Fibroblast of skin of left biceps (primary cell): Measurements from ENCODE around the gene ARHGEF6.

Experiments
- DNase-seq, 2 experiments: peaks; one replicate each; pipeline ENCODE4 v3.0.0-alpha.2; 2013; ENCODE audit warnings: low read depth in 2 of 2

Gene ARHGEF6

GRCh38 chrX:136745215-136746173, 35.2 kb downstream of the ARHGEF6 start:
- no peak for DNase-seq

- DNase-seq: no peak
Measured at GRCh38 chrX:136742721-136743379, 37.9 kb downstream of the ARHGEF6 start.

- DNase-seq: no peak
Measured at GRCh38 chrX:136738049-136738729, 42.5 kb downstream of the ARHGEF6 start.

- no peak for DNase-seq
Measured at GRCh38 chrX:136736690-136737089, 44.0 kb downstream of the ARHGEF6 start.

- no peak for DNase-seq
Measured at GRCh38 chrX:136735601-136736000, 45.1 kb downstream of the ARHGEF6 start.

GRCh38 chrX:136733613-136734012, 47.1 kb downstream of the ARHGEF6 start:
- DNase-seq: no peak

GRCh38 chrX:136731798-136732197, 48.9 kb downstream of the ARHGEF6 start:
- no peak for DNase-seq

- no peak for DNase-seq
Measured at GRCh38 chrX:136731207-136731782, 49.4 kb downstream of the ARHGEF6 start.

GRCh38 chrX:136728393-136728792, 52.3 kb downstream of the ARHGEF6 start:
- DNase-seq: no peak

- DNase-seq: peak; percentile 29 to 37
Measured at GRCh38 chrX:136725441-136726104, 55.2 kb downstream of the ARHGEF6 start.

GRCh38 chrX:136718091-136718490, 62.6 kb downstream of the ARHGEF6 start:
- DNase-seq: no peak

- no peak for DNase-seq
Measured at GRCh38 chrX:136714626-136715599, 65.8 kb downstream of the ARHGEF6 start.

- DNase-seq: no peak
Measured at GRCh38 chrX:136712650-136713310, 68.0 kb downstream of the ARHGEF6 start.

GRCh38 chrX:136711147-136711546, 69.6 kb downstream of the ARHGEF6 start:
- no peak for DNase-seq

- DNase-seq: no peak
Measured at GRCh38 chrX:136710325-136710951, 70.3 kb downstream of the ARHGEF6 start.

GRCh38 chrX:136708348-136708747, 72.4 kb downstream of the ARHGEF6 start:
- DNase-seq: no peak

- no peak for DNase-seq
Measured at GRCh38 chrX:136697156-136697555, 83.6 kb downstream of the ARHGEF6 start.

- DNase-seq: peak in 1 of 2 experiments; percentile 9
Measured at GRCh38 chrX:136694431-136695087, 86.2 kb downstream of the ARHGEF6 start.

- DNase-seq: no peak
Measured at GRCh38 chrX:136692271-136692670, 88.5 kb downstream of the ARHGEF6 start.
